Panc1 (cell line): Measurements from ENCODE around the gene EPHA6.

Experiments used
- CTCF ChIP-seq: fragments of 450-650 bp; IDR thresholded peaks from 2 replicates; pipeline ENCODE4 v1.5.1; 2017; ENCODE audit warnings: mild to moderate bottlenecking
- POLR2AphosphoS5 ChIP-seq: IDR thresholded peaks from 2 replicates; pipeline ENCODE4 v1.6.1; 2012; ENCODE audit warnings: mild to moderate bottlenecking, low read depth, low read length, moderate library complexity
- SIN3A ChIP-seq: IDR thresholded peaks from 2 replicates; pipeline ENCODE4 v1.6.1; 2012; ENCODE audit warnings: low read depth, mild to moderate bottlenecking, low read length, moderate library complexity, borderline replicate concordance; ENCODE audit not compliant: insufficient read depth
- TCF7L2 ChIP-seq: IDR thresholded peaks from 2 replicates; pipeline ENCODE4 v1.6.1; 2011; ENCODE audit warnings: mild to moderate bottlenecking, low read depth, low read length, inconsistent platforms
- TF ChIP-seq, protein P1 (sequence below), 2 experiments: IDR thresholded peaks; 2 replicates each; pipeline ENCODE4 v1.6.1; 2011 to 2012; ENCODE audit warnings: low read depth in 2 of 2, control low read depth in 1 of 2, low read length in 1 of 2, mild to moderate bottlenecking in 1 of 2, moderate library complexity in 1 of 2; ENCODE audit not compliant: insufficient read depth in 1 of 2

- no peak for TF ChIP-seq CTCF
- no peak for TF ChIP-seq POLR2AphosphoS5
- no peak for TF ChIP-seq TCF7L2
- TF ChIP-seq, protein P1, sequence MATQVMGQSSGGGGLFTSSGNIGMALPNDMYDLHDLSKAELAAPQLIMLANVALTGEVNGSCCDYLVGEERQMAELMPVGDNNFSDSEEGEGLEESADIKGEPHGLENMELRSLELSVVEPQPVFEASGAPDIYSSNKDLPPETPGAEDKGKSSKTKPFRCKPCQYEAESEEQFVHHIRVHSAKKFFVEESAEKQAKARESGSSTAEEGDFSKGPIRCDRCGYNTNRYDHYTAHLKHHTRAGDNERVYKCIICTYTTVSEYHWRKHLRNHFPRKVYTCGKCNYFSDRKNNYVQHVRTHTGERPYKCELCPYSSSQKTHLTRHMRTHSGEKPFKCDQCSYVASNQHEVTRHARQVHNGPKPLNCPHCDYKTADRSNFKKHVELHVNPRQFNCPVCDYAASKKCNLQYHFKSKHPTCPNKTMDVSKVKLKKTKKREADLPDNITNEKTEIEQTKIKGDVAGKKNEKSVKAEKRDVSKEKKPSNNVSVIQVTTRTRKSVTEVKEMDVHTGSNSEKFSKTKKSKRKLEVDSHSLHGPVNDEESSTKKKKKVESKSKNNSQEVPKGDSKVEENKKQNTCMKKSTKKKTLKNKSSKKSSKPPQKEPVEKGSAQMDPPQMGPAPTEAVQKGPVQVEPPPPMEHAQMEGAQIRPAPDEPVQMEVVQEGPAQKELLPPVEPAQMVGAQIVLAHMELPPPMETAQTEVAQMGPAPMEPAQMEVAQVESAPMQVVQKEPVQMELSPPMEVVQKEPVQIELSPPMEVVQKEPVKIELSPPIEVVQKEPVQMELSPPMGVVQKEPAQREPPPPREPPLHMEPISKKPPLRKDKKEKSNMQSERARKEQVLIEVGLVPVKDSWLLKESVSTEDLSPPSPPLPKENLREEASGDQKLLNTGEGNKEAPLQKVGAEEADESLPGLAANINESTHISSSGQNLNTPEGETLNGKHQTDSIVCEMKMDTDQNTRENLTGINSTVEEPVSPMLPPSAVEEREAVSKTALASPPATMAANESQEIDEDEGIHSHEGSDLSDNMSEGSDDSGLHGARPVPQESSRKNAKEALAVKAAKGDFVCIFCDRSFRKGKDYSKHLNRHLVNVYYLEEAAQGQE (IDR thresholded peaks at IDR 0.05; ENCODE audit: insufficient read depth in 1 of 2, low read depth in 2 of 2, low read length in 1 of 2): no peak
- TF ChIP-seq SIN3A: no peak
Observed at GRCh38 chr3:96959901-96960641, 145.7 kb downstream of the EPHA6 start.
